Tibial artery (tissue), 4 donors: ENCODE data around the gene G0S2.
"Not testable (repeated sequence)": the region's sequence is repeated elsewhere in the genome, so short reads cannot be mapped to it uniquely, and the experiment has no call there.

Experiments used
- DNase-seq, 2 donors: peaks; one replicate each; pipeline ENCODE4 v3.0.0-alpha.2; 2019
- H3K27ac ChIP-seq, 2 donors: fragments of 200-600 bp; sonication (generic) in 1 of 2; 1 replicate in 1 of 2; 2 replicates in 1 of 2; pipeline ENCODE4 v1.5.1; 2018 to 2019; ENCODE audit warnings: mild to moderate bottlenecking in 1 of 2
- H3K27me3 ChIP-seq, 2 donors: fragments of 200-600 bp; sonication (generic) in 1 of 2; one replicate each; pipeline versions ENCODE4 v1.5.1 to v1.6.0; 2016 to 2019
- H3K36me3 ChIP-seq, 3 donors: fragments of 200-600 bp; sonication (generic) in 2 of 3; one replicate each; pipeline ENCODE4 v1.5.1; 2016 to 2019; ENCODE audit warnings: mild to moderate bottlenecking in 2 of 3
- H3K4me1 ChIP-seq, 4 donors: fragments of 200-600 bp; sonication (generic) in 2 of 4; 1 replicate in 3 of 4; 2 replicates in 1 of 4; pipeline ENCODE4 v1.5.1; 2016 to 2019
- H3K4me3 ChIP-seq, 2 donors: fragments of 200-600 bp; sonication (generic) in 1 of 2; 1 replicate in 1 of 2; 2 replicates in 1 of 2; pipeline ENCODE4 v1.5.1; 2018 to 2019; ENCODE audit warnings: mild to moderate bottlenecking in 2 of 2
- H3K9me3 ChIP-seq, 3 donors: fragments of 200-600 bp; sonication (generic) in 1 of 3; one replicate each; pipeline ENCODE4 v1.5.1; 2016 to 2019
- CTCF ChIP-seq, 2 experiments: fragments of 200-600 bp in 1 of 2; fragments of 450-650 bp in 1 of 2; IDR thresholded peaks; one replicate each; pipeline ENCODE4 v1.5.1; 2017 to 2019; ENCODE audit warnings: antibody characterized with exemption in 2 of 2, mild to moderate bottlenecking in 1 of 2, moderate library complexity in 1 of 2
- intact Hi-C: fragments of 100-400 bp; cut with DNase I; formaldehyde crosslinking; loops from one replicate; pipeline ENCODE4 v1.15.0; 2023; ENCODE audit warnings: low total_unique reads

The G0S2 gene

GRCh38 chr1:209697126-209697525, 21.9 kb downstream of the G0S2 start:
- Histone ChIP-seq H3K27me3 (peaks cover 0 to 7% of the 10 kb centered on the region in 2 donors), H3K27ac (no peak overlapping the region), H3K9me3 (no peaks in the 10 kb centered on the region), H3K36me3 (no peaks in the 10 kb centered on the region), H3K4me3 (no peak overlapping the region), H3K4me1 (no peaks in the 10 kb centered on the region)
- DNase-seq = no peak
- intact Hi-C loops = no loop called here
- no peak for TF ChIP-seq CTCF (IDR thresholded peaks at IDR 0.05)

GRCh38 chr1:209700686-209701085, 25.5 kb downstream of the G0S2 start:
- intact Hi-C loops = not testable (repeated sequence)

GRCh38 chr1:209702832-209703231, 27.6 kb downstream of the G0S2 start:
- no peak for TF ChIP-seq CTCF (IDR thresholded peaks at IDR 0.05)
- Histone ChIP-seq H3K36me3 (no peaks in the 10 kb centered on the region), H3K4me1 (no peaks in the 10 kb centered on the region), H3K27ac (no peak overlapping the region), H3K27me3 (peaks cover 0 to 7% of the 10 kb centered on the region in 2 donors), H3K4me3 (no peak overlapping the region), H3K9me3 (no peaks in the 10 kb centered on the region)
- intact Hi-C loops = no loop called here
- no peak for DNase-seq

More at GRCh38 chr1:209700686-209701085, 25.5 kb downstream of the G0S2 start:
- H3K9me3 ChIP-seq, H3K27me3 ChIP-seq, H3K4me1 ChIP-seq, DNase-seq, H3K4me3 ChIP-seq, H3K36me3 ChIP-seq, H3K27ac ChIP-seq: not testable (repeated sequence)

GRCh38 chr1:209703834-209704504, 28.8 kb downstream of the G0S2 start:
- no peaks in the 10 kb centered on the region for H3K4me1 ChIP-seq
- H3K4me3 ChIP-seq = no peak overlapping the region
- intact Hi-C loops = no loop called here
- DNase-seq = no peak
- H3K27me3 ChIP-seq = peaks cover 0 to 4% of the 10 kb centered on the region in 2 donors
- TF ChIP-seq CTCF (IDR thresholded peaks at IDR 0.05) = no peak
- H3K36me3 ChIP-seq = no peaks in the 10 kb centered on the region
- H3K27ac ChIP-seq = no peak overlapping the region
- no peaks in the 10 kb centered on the region for H3K9me3 ChIP-seq

- DNase-seq = peak; percentile 84 to 88
- H3K4me1 ChIP-seq = no peaks in the 10 kb centered on the region
- peaks cover 0 to 4% of the 10 kb centered on the region in 2 donors for H3K27me3 ChIP-seq
- no peaks in the 10 kb centered on the region for H3K36me3 ChIP-seq
- no peak within 1 kb of the TSS for H3K27ac ChIP-seq
- no peak within 1 kb of the TSS for H3K4me3 ChIP-seq
- TF ChIP-seq CTCF (IDR thresholded peaks at IDR 0.05) = no peak
- intact Hi-C loops = no loop called here
- H3K9me3 ChIP-seq = no peaks in the 10 kb centered on the region
These were observed 29.4 kb downstream of the G0S2 start, which contains the start of gene HSD11B1 for GRCh38 chr1:209704584-209704983. HSD11B1 (plus strand) TSS chr1:209704846; CDS start chr1:209704943, 97 bp downstream.

- Histone ChIP-seq H3K27me3 (peaks cover 0 to 4% of the 10 kb centered on the region in 2 donors), H3K9me3 (no peaks in the 10 kb centered on the region), H3K4me3 (no peak overlapping the region), H3K27ac (no peak overlapping the region), H3K36me3 (no peaks in the 10 kb centered on the region), H3K4me1 (no peaks in the 10 kb centered on the region)
- intact Hi-C loops = no loop called here
- DNase-seq = no peak
- no peak for TF ChIP-seq CTCF (IDR thresholded peaks at IDR 0.05)
These were observed 29.9 kb downstream of the G0S2 start for GRCh38 chr1:209705033-209705598.
